DOHH2 (cell line): Measurements from ENCODE around the gene RAB39A.

Source experiments
- H3F3A ChIP-seq: fragments of 200-600 bp; sonication (generic), shearing (Covaris generic); 2 replicates; pipeline ENCODE4 v1.6.0; 2016; ENCODE audit warnings: antibody characterized with exemption, mild to moderate bottlenecking; ENCODE audit not compliant: control insufficient read depth, insufficient read depth
- H3K27ac ChIP-seq: fragments of 200-600 bp; sonication (generic); 2 replicates; pipeline ENCODE4 v1.5.1; 2014; ENCODE audit warnings: low read depth, mild to moderate bottlenecking, low read length, moderate library complexity
- H3K27me3 ChIP-seq: fragments of 200-600 bp; sonication (generic); 2 replicates; pipeline ENCODE4 v1.6.1; 2014; ENCODE audit warnings: mild to moderate bottlenecking, low read length, mixed read lengths; ENCODE audit not compliant: control insufficient read depth
- H3K36me3 ChIP-seq: fragments of 200-600 bp; sonication (generic); 2 replicates; pipeline ENCODE4 v1.6.1; 2014; ENCODE audit warnings: mild to moderate bottlenecking, low read length, moderate library complexity, mixed read lengths; ENCODE audit not compliant: control insufficient read depth
- H3K4me1 ChIP-seq: fragments of 200-600 bp; sonication (generic); 2 replicates; pipeline ENCODE4 v1.6.1; 2014; ENCODE audit warnings: mild to moderate bottlenecking, low read length, mixed read lengths; ENCODE audit not compliant: control insufficient read depth
- H3K4me2 ChIP-seq: fragments of 200-600 bp; sonication (generic); 2 replicates; pipeline ENCODE4 v1.6.0; 2014; ENCODE audit warnings: mild to moderate bottlenecking, low read length, moderate library complexity
- H3K4me3 ChIP-seq: fragments of 200-600 bp; sonication (generic); 2 replicates; pipeline ENCODE4 v1.5.1; 2014; ENCODE audit warnings: mild to moderate bottlenecking, low read length, mixed read lengths
- H3K79me2 ChIP-seq: fragments of 200-600 bp; sonication (generic); 2 replicates; pipeline ENCODE4 v1.6.1; 2014; ENCODE audit warnings: mild to moderate bottlenecking, low read length, mixed read lengths; ENCODE audit not compliant: control insufficient read depth
- H3K9me2 ChIP-seq: fragments of 200-600 bp; sonication (generic); replicated peaks from 2 replicates; pipeline ENCODE4 v1.6.1; 2014; ENCODE audit warnings: mild to moderate bottlenecking, low read length, mixed read lengths; ENCODE audit not compliant: control insufficient read depth
- H3K9me3 ChIP-seq: fragments of 200-600 bp; sonication (generic); 2 replicates; pipeline ENCODE4 v1.6.1; 2014; ENCODE audit warnings: antibody characterized with exemption, low read length, mixed read lengths; ENCODE audit not compliant: control insufficient read depth, insufficient read depth
- H4K20me1 ChIP-seq: fragments of 200-600 bp; sonication (generic); 2 replicates; pipeline ENCODE4 v1.6.0; 2014; ENCODE audit warnings: low read depth, mild to moderate bottlenecking, antibody characterized with exemption, low read length, moderate library complexity; ENCODE audit not compliant: control insufficient read depth, insufficient read depth
- CTCF ChIP-seq: fragments of 200-600 bp; sonication (generic); IDR thresholded peaks from one replicate; pipeline ENCODE4 v1.5.1; 2014; ENCODE audit warnings: antibody characterized with exemption, mild to moderate bottlenecking, low read depth, low read length; ENCODE audit not compliant: poor library complexity, severe bottlenecking
- EZH2phosphoT487 ChIP-seq: fragments of 200-600 bp; sonication (generic); IDR thresholded peaks from 2 replicates; pipeline ENCODE4 v1.6.1; 2017; ENCODE audit warnings: borderline replicate concordance, mild to moderate bottlenecking, antibody characterized with exemption, low read length, moderate library complexity, mixed read lengths

RAB39A gene

GRCh38 chr11:108009497-108010370 lies 81.5 kb downstream of the RAB39A start:
- peaks cover 26% of the 10 kb centered on the region for H3K36me3 ChIP-seq
- TF ChIP-seq CTCF, result no peak
- TF ChIP-seq EZH2phosphoT487, result no peak
- H3K27ac ChIP-seq, result peak overlapping the region; percentile 84
- no peaks in the 10 kb centered on the region for H3K27me3 ChIP-seq
- no peaks in the 10 kb centered on the region for H3K9me2 ChIP-seq
- H3K79me2 ChIP-seq, result peaks cover 63% of the 10 kb centered on the region
- H3F3A ChIP-seq, result no peaks in the 10 kb centered on the region
- peak overlapping the region; percentile 100 for H3K4me3 ChIP-seq
- H3K9me3 ChIP-seq, result no peaks in the 10 kb centered on the region
- H3K4me2 ChIP-seq, result peak overlapping the region; percentile 62
- peaks cover 26% of the 10 kb centered on the region for H3K4me1 ChIP-seq
- H4K20me1 ChIP-seq, result peaks cover 16% of the 10 kb centered on the region

- H3K4me3 ChIP-seq, result no peak overlapping the region
- H3K36me3 ChIP-seq, result peaks cover 33% of the 10 kb centered on the region
- H3K4me2 ChIP-seq, result peak overlapping the region; percentile 5; the same call in 1 of the 2 replicates
- no peaks in the 10 kb centered on the region for H3F3A ChIP-seq
- peaks cover 27% of the 10 kb centered on the region for H4K20me1 ChIP-seq
- peaks cover 87% of the 10 kb centered on the region for H3K79me2 ChIP-seq
- no peaks in the 10 kb centered on the region for H3K9me2 ChIP-seq
- H3K27me3 ChIP-seq, result no peaks in the 10 kb centered on the region
- peaks cover 26% of the 10 kb centered on the region for H3K4me1 ChIP-seq
- H3K27ac ChIP-seq, result no peak overlapping the region
- TF ChIP-seq CTCF (no peak), EZH2phosphoT487 (no peak)
- no peaks in the 10 kb centered on the region for H3K9me3 ChIP-seq
Measured at GRCh38 chr11:108012139-108012725, 84.0 kb downstream of the RAB39A start.
